B cell (primary cell): ENCODE data around the gene KCNJ6.

ENCODE experiments used
- EZH2 ChIP-seq: IDR thresholded peaks from 2 replicates; pipeline ENCODE4 v1.6.1; 2012; ENCODE audit warnings: borderline replicate concordance, low read depth, mild to moderate bottlenecking, moderate library complexity, low read length; ENCODE audit not compliant: insufficient read depth, poor library complexity, severe bottlenecking
- TF ChIP-seq, protein P1 (sequence below): fragments of 200-600 bp; IDR thresholded peaks from one replicate; pipeline ENCODE4 v1.8.0; 2022; ENCODE audit warnings: antibody characterized with exemption, mild to moderate bottlenecking

DNA sequence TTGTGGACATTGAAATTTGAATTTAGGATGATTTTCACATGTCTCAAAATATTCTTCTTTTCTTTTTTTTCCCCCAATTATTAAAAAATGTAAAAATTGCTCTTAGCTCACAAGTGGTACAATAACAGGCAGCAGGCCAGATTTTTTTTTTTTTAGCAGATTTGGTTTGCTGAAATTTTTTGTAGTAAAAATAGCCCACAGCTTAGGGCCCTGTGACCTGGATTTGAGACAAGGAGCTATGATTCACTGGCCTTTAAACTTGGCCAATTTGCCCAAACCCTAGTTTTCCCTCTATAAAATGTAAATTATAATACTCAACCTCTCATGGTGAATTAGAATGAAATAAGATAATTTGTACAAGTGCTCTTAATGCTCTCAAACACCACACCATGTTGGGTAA lies 295.9 kb downstream of the KCNJ6 start:
- TF ChIP-seq, protein P1, sequence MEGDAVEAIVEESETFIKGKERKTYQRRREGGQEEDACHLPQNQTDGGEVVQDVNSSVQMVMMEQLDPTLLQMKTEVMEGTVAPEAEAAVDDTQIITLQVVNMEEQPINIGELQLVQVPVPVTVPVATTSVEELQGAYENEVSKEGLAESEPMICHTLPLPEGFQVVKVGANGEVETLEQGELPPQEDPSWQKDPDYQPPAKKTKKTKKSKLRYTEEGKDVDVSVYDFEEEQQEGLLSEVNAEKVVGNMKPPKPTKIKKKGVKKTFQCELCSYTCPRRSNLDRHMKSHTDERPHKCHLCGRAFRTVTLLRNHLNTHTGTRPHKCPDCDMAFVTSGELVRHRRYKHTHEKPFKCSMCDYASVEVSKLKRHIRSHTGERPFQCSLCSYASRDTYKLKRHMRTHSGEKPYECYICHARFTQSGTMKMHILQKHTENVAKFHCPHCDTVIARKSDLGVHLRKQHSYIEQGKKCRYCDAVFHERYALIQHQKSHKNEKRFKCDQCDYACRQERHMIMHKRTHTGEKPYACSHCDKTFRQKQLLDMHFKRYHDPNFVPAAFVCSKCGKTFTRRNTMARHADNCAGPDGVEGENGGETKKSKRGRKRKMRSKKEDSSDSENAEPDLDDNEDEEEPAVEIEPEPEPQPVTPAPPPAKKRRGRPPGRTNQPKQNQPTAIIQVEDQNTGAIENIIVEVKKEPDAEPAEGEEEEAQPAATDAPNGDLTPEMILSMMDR, result no peak
- TF ChIP-seq EZH2, result no peak
